Stimulated activated memory B cell treated with anti-CD40 and anti-IgM and Interleukin-4, amounts not matched to agents 10 μg/mL and 1 μg/mL and 100 μg/mL, for 72 hours (primary cell): ENCODE results near the gene MSL1.

Experiments used
- ATAC-seq: fragments of 150-1000 bp; cut with Tn5 transposase; 2 replicates; pipeline ENCODE4 v1.10.0; 2021
- H3K27ac Mint-ChIP-seq: one replicate; pipeline ENCODE4 v1.8.0; 2022; ENCODE audit warnings: mild to moderate bottlenecking, mixed read lengths
- H3K27me3 Mint-ChIP-seq: one replicate; pipeline ENCODE4 v1.8.0; 2022; ENCODE audit warnings: mixed read lengths
- H3K36me3 Mint-ChIP-seq: one replicate; pipeline ENCODE4 v1.8.0; 2022; ENCODE audit warnings: mixed read lengths
- H3K4me1 Mint-ChIP-seq: one replicate; pipeline ENCODE4 v1.8.0; 2022; ENCODE audit warnings: mixed read lengths
- H3K4me3 Mint-ChIP-seq: one replicate; pipeline ENCODE4 v1.8.0; 2022; ENCODE audit warnings: mild to moderate bottlenecking, moderate library complexity, mixed read lengths
- H3K9me3 Mint-ChIP-seq: one replicate; pipeline ENCODE4 v1.8.0; 2022; ENCODE audit warnings: mixed read lengths

The MSL1 gene

GRCh38 chr17:40108970-40109824 lies 12.6 kb upstream of the MSL1 start:
- no peaks in the 10 kb centered on the region for H3K27me3 Mint-ChIP-seq
- no peaks in the 10 kb centered on the region for H3K36me3 Mint-ChIP-seq
- ATAC-seq: no peak
- H3K4me1 Mint-ChIP-seq: peaks cover 62% of the 10 kb centered on the region
- H3K9me3 Mint-ChIP-seq: no peaks in the 10 kb centered on the region
- no peak overlapping the region for H3K4me3 Mint-ChIP-seq
- peak overlapping the region; percentile 9 for H3K27ac Mint-ChIP-seq

- Mint-ChIP-seq H3K4me1 (peaks cover 62% of the 10 kb centered on the region), H3K9me3 (no peaks in the 10 kb centered on the region), H3K27ac (peak overlapping the region; percentile 9), H3K4me3 (no peak overlapping the region), H3K27me3 (no peaks in the 10 kb centered on the region), H3K36me3 (no peaks in the 10 kb centered on the region)
- no peak for ATAC-seq
Observed at GRCh38 chr17:40110026-40110845, 11.5 kb upstream of the MSL1 start.

- Mint-ChIP-seq H3K27me3 (no peaks in the 10 kb centered on the region), H3K4me3 (peak overlapping the region; percentile 19)
- ATAC-seq: peak; percentile 73
Observed at GRCh38 chr17:40111221-40112128, 10.3 kb upstream of the MSL1 start.

GRCh38 chr17:40112191-40112711 lies 9.5 kb upstream of the MSL1 start:
- ATAC-seq: no peak
- H3K4me3 Mint-ChIP-seq: no peak overlapping the region
- H3K4me1 Mint-ChIP-seq: peaks cover 47% of the 10 kb centered on the region
- H3K27me3 Mint-ChIP-seq: no peaks in the 10 kb centered on the region
- H3K27ac Mint-ChIP-seq: peak overlapping the region; percentile 61
- no peaks in the 10 kb centered on the region for H3K9me3 Mint-ChIP-seq
- no peaks in the 10 kb centered on the region for H3K36me3 Mint-ChIP-seq

More at GRCh38 chr17:40111221-40112128, 10.3 kb upstream of the MSL1 start:
- H3K9me3 Mint-ChIP-seq: no peaks in the 10 kb centered on the region
- peak overlapping the region; percentile 61 for H3K27ac Mint-ChIP-seq
- no peaks in the 10 kb centered on the region for H3K36me3 Mint-ChIP-seq
- peaks cover 54% of the 10 kb centered on the region for H3K4me1 Mint-ChIP-seq

GRCh38 chr17:40112718-40113109 lies 9.1 kb upstream of the MSL1 start:
- no peak for ATAC-seq
- no peak overlapping the region for H3K4me3 Mint-ChIP-seq
- H3K9me3 Mint-ChIP-seq: no peaks in the 10 kb centered on the region
- peak overlapping the region; percentile 61 for H3K27ac Mint-ChIP-seq
- H3K36me3 Mint-ChIP-seq: no peaks in the 10 kb centered on the region
- no peaks in the 10 kb centered on the region for H3K27me3 Mint-ChIP-seq
- peaks cover 42% of the 10 kb centered on the region for H3K4me1 Mint-ChIP-seq

GRCh38 chr17:40113110-40113906 lies 8.5 kb upstream of the MSL1 start:
- Mint-ChIP-seq H3K27me3 (no peaks in the 10 kb centered on the region), H3K27ac (peak overlapping the region; percentile 61), H3K36me3 (no peaks in the 10 kb centered on the region), H3K9me3 (no peaks in the 10 kb centered on the region), H3K4me3 (peak overlapping the region; percentile 76), H3K4me1 (peaks cover 40% of the 10 kb centered on the region)
- ATAC-seq: peak; percentile 96

- ATAC-seq: no peak
- H3K27me3 Mint-ChIP-seq: no peaks in the 10 kb centered on the region
- no peaks in the 10 kb centered on the region for H3K9me3 Mint-ChIP-seq
- peaks cover 39% of the 10 kb centered on the region for H3K4me1 Mint-ChIP-seq
- H3K4me3 Mint-ChIP-seq: peak overlapping the region; percentile 76
- no peaks in the 10 kb centered on the region for H3K36me3 Mint-ChIP-seq
- peak overlapping the region; percentile 61 for H3K27ac Mint-ChIP-seq
Observed at GRCh38 chr17:40113907-40114245, 7.9 kb upstream of the MSL1 start.

GRCh38 chr17:40115101-40115436 lies 6.7 kb upstream of the MSL1 start:
- H3K27ac Mint-ChIP-seq: no peak overlapping the region
- no peak overlapping the region for H3K4me3 Mint-ChIP-seq
- no peaks in the 10 kb centered on the region for H3K27me3 Mint-ChIP-seq
- peaks cover 39% of the 10 kb centered on the region for H3K4me1 Mint-ChIP-seq
- ATAC-seq: no peak
- H3K36me3 Mint-ChIP-seq: no peaks in the 10 kb centered on the region
- H3K9me3 Mint-ChIP-seq: no peaks in the 10 kb centered on the region

GRCh38 chr17:40122136-40122998 lies 596 bp downstream of the MSL1 start:
- peak; percentile 72 for ATAC-seq
- H3K4me3 Mint-ChIP-seq: peak overlapping the region; percentile 94
- H3K9me3 Mint-ChIP-seq: no peaks in the 10 kb centered on the region
- no peaks in the 10 kb centered on the region for H3K27me3 Mint-ChIP-seq
- H3K36me3 Mint-ChIP-seq: peaks cover 13% of the 10 kb centered on the region
- peak overlapping the region; percentile 75 for H3K27ac Mint-ChIP-seq
- peaks cover 47% of the 10 kb centered on the region for H3K4me1 Mint-ChIP-seq

GRCh38 chr17:40122999-40123810 lies 1.4 kb downstream of the MSL1 start:
- Mint-ChIP-seq H3K4me3 (peak overlapping the region; percentile 94), H3K4me1 (peaks cover 44% of the 10 kb centered on the region), H3K27ac (peak overlapping the region; percentile 75), H3K27me3 (no peaks in the 10 kb centered on the region), H3K36me3 (peaks cover 19% of the 10 kb centered on the region), H3K9me3 (no peaks in the 10 kb centered on the region)
- peak; percentile 37 for ATAC-seq

GRCh38 chr17:40123811-40124114 lies 2.0 kb downstream of the MSL1 start:
- H3K27me3 Mint-ChIP-seq: no peaks in the 10 kb centered on the region
- peak overlapping the region; percentile 75 for H3K27ac Mint-ChIP-seq
- ATAC-seq: no peak
- peak overlapping the region; percentile 94 for H3K4me3 Mint-ChIP-seq
- H3K4me1 Mint-ChIP-seq: peaks cover 41% of the 10 kb centered on the region
- peaks cover 20% of the 10 kb centered on the region for H3K36me3 Mint-ChIP-seq
- H3K9me3 Mint-ChIP-seq: no peaks in the 10 kb centered on the region

GRCh38 chr17:40124279-40125141 lies 2.7 kb downstream of the MSL1 start:
- ATAC-seq: no peak
- Mint-ChIP-seq H3K27me3 (no peaks in the 10 kb centered on the region), H3K27ac (peak overlapping the region; percentile 75), H3K4me3 (peak overlapping the region; percentile 94), H3K4me1 (peaks cover 41% of the 10 kb centered on the region), H3K36me3 (peaks cover 25% of the 10 kb centered on the region), H3K9me3 (no peaks in the 10 kb centered on the region)
